GM12864 (cell line): ENCODE results near the gene CA10.

Experiments used
- DNase-seq: peaks from one replicate; pipeline ENCODE4 v3.0.0-alpha.2; 2011; ENCODE audit warnings: low read depth
- H3K4me3 ChIP-seq: 2 replicates; pipeline ENCODE4 v1.5.1; 2011; ENCODE audit warnings: mild to moderate bottlenecking, low read depth, low read length, control low read depth
- CTCF ChIP-seq: IDR thresholded peaks from 2 replicates; pipeline ENCODE4 v1.5.1; 2011; ENCODE audit warnings: low read depth, mild to moderate bottlenecking, moderate library complexity, low read length, control low read depth, inconsistent platforms; ENCODE audit errors: missing control alignments

Gene CA10

GRCh38 chr17:51739245-51739886 is 419.1 kb downstream of the CA10 start:
- H3K4me3 ChIP-seq: no peak overlapping the region
- no peak for TF ChIP-seq CTCF
- no peak for DNase-seq

DNA sequence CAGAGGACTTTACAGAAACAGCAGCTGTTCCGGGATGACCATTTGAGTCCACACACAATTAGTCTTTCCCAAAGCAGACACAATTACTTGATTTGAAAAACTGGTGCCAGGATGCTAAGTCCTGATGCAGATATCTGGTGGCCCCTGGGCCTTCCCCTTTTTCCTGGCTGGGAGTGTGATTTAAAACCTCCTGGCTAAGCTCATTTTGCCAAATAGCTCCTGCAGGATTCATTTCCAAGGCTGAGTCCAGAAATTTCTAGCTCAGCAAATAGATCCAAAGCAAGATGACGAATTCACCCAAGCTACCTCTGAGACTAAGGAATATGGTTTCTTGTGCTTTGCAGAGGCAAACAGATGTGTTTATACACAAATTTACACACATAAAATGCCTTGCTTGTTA is 422.2 kb downstream of the CA10 start:
- TF ChIP-seq CTCF: no peak
- no peak for DNase-seq
- H3K4me3 ChIP-seq: no peak overlapping the region

- DNase-seq: no peak
Measured at GRCh38 chr17:51734976-51735375, 423.5 kb downstream of the CA10 start.

DNA sequence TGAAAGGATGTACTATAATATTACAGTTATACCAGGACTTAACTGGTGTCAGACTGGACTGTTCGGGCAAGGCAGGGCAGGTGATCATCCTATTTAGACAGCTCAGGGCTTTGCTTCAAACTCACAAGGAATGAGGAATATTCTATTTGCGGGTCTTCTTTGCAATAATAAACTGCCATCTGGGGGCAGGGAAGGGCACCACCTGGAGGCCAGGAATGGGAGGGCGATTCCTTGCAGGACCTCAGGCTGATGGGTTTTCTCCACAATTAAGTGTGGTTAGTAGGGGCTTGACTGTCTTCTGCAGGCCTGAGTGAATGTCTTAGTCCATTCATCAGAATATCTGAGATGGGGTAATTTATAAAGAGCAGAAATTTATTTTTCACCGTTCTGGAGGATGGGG is 424.1 kb downstream of the CA10 start:
- no peak for DNase-seq
- no peak overlapping the region for H3K4me3 ChIP-seq
- TF ChIP-seq CTCF: peak; percentile 44

More at GRCh38 chr17:51734976-51735375, 423.5 kb downstream of the CA10 start:
- H3K4me3 ChIP-seq: no peak overlapping the region
- no peak for TF ChIP-seq CTCF

DNA sequence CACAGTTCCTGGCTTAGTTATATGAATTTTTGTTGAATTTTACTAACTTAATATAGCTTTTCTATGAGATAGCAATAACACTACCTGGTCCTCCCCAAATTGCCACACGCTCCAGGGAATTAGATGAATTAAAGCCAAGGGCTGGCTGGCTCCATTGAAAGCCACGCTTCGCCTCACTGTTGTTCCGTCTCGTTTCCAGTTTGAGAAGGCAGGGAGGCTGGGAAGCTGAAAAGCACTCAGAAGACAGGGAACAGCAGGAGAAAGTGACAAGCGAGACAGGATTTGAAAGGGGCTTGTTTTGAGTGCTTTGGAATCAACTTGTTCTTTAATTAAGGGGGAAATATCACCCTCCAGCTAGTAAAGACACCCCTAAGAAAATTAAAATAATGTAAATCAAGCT is 425.3 kb downstream of the CA10 start:
- TF ChIP-seq CTCF: no peak
- DNase-seq: no peak
- H3K4me3 ChIP-seq: no peak overlapping the region

GRCh38 chr17:51731941-51732722 is 426.4 kb downstream of the CA10 start:
- H3K4me3 ChIP-seq: no peak overlapping the region
- TF ChIP-seq CTCF: no peak
- no peak for DNase-seq
